Left ventricle myocardium inferior (tissue), 1 donor: ENCODE results near the gene ATP6AP1. TPM values are rescaled to one million over a fixed set of nuclear protein-coding genes. Genes with fewer than 3 reads are reported as not detected.

Experiments
- DNase-seq: peaks from one replicate; pipeline ENCODE4 v3.0.0-alpha.2; 2020
- H3K27ac ChIP-seq: fragments of 200-600 bp; replicated peaks from 2 replicates; pipeline ENCODE4 v1.8.0; 2021
- H3K27me3 ChIP-seq: fragments of 200-600 bp; 2 replicates; pipeline ENCODE4 v1.8.0; 2021; ENCODE audit warnings: low read depth
- H3K36me3 ChIP-seq: fragments of 200-600 bp; 2 replicates; pipeline ENCODE4 v1.8.0; 2021
- H3K4me1 ChIP-seq: fragments of 200-600 bp; 2 replicates; pipeline ENCODE4 v1.8.0; 2021
- H3K4me3 ChIP-seq: fragments of 200-600 bp; 2 replicates; pipeline ENCODE4 v1.8.0; 2021; ENCODE audit warnings: mild to moderate bottlenecking, moderate library complexity
- H3K9me3 ChIP-seq: fragments of 200-600 bp; replicated peaks from 2 replicates; pipeline ENCODE4 v1.8.0; 2021
- CTCF ChIP-seq: fragments of 200-600 bp; IDR thresholded peaks from 2 replicates; pipeline ENCODE4 v1.8.0; 2021; ENCODE audit warnings: antibody characterized with exemption, mild to moderate bottlenecking, borderline replicate concordance
- intact Hi-C: fragments of 100-400 bp; cut with micrococcal nuclease; formaldehyde crosslinking; loops from one replicate; pipeline ENCODE4 v1.11.0; 2022
- long read RNA-seq: library from polyadenylated mRNA; unstranded; transcript quantifications from one replicate; pipeline ENCODE4 v2.0.0, GENCODE V29; 2021
- total RNA-seq: library from RNA; stranded (reverse); fragmentation: NEBNext Ultra II Directional; extraction: Animal tissue kit (Norgen Biotek cat#: 25700); gene quantifications from one replicate; pipeline ENCODE4 v1.2.1, GENCODE V29; 2021
- donor health status: DM: no; HTN: yes; CAD: no; lungs with severe emphysema.

Gene ATP6AP1, protein sequence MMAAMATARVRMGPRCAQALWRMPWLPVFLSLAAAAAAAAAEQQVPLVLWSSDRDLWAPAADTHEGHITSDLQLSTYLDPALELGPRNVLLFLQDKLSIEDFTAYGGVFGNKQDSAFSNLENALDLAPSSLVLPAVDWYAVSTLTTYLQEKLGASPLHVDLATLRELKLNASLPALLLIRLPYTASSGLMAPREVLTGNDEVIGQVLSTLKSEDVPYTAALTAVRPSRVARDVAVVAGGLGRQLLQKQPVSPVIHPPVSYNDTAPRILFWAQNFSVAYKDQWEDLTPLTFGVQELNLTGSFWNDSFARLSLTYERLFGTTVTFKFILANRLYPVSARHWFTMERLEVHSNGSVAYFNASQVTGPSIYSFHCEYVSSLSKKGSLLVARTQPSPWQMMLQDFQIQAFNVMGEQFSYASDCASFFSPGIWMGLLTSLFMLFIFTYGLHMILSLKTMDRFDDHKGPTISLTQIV
- 84.1 TPM for total RNA-seq
- long read RNA-seq, transcript ATP6AP1-201 (10 exons, 2,099 nt): major isoform, 243 of 268 reads
- long read RNA-seq, partial matches to known transcripts: 17 of 268 reads
- long read RNA-seq, other reads (novel, unspliced or antisense): 7 of 268 reads

GRCh38 chrX:154428176-154429171 lies at the start of gene ATP6AP1:
Gene ATP6AP1, plus strand, starts transcription at chrX:154428677. Its CDS starts 16 bp downstream, at chrX:154428693.
- TF ChIP-seq CTCF: no peak
- H3K27ac ChIP-seq: peak within 1 kb of the TSS; percentile 90
- peaks cover 17% of the 10 kb centered on the region for H3K36me3 ChIP-seq

DNA sequence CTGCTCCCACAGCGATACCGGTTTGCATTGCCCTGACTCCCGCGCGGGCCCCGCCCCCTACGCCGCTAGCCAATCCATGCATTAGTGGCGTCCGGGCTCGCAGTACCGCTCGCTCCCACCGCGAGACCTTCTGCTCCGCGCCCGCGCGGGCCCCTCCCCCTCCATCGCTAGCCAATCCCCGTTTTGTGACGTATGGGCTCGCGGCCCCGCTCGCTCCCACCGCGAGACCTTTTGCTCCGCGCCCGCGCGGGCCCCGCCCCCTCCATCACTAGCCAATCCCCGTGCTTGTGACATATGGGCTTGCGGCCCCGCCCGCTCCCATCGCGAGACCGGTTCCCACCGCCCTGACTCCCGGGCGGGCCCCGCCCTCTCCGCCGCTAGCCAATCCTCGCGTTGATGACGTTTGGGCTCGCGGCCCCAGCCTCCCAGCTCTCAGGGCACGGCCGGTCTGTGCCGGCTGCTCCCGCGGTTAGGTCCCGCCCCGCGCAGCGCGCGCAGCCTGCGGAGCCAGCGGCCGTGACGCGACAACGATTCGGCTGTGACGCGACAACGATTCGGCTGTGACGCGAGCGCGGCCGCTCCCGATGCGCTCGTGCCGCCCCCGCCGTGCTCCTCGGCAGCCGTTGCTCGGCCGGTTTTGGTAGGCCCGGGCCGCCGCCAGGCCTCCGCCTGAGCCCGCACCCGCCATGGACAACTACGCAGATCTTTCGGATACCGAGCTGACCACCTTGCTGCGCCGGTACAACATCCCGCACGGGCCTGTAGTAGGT lies 49.5 kb upstream of the ATP6AP1 start, which contains the start of gene EMD:
TSS of gene EMD (plus strand) at position 497 of the 770 bp plus-strand sequence. CDS start at position 687, 190 bp downstream.
- peak within 1 kb of the TSS; percentile 85 for H3K4me3 ChIP-seq
- DNase-seq: peak; percentile 98
- intact Hi-C loops: no loop called here
- peak within 1 kb of the TSS; percentile 95 for H3K27ac ChIP-seq
- no peak for TF ChIP-seq CTCF
- H3K9me3 ChIP-seq: no peaks in the 10 kb centered on the region
- peaks cover 28% of the 10 kb centered on the region for H3K4me1 ChIP-seq
- H3K27me3 ChIP-seq: no peaks in the 10 kb centered on the region
- H3K36me3 ChIP-seq: no peaks in the 10 kb centered on the region

More at GRCh38 chrX:154428176-154429171, at the start of gene ATP6AP1:
- intact Hi-C loops: no loop called here
- H3K9me3 ChIP-seq: no peaks in the 10 kb centered on the region
- peaks cover 31% of the 10 kb centered on the region for H3K4me1 ChIP-seq
- peak within 1 kb of the TSS; percentile 83 for H3K4me3 ChIP-seq
- peak; percentile 94 for DNase-seq
- no peaks in the 10 kb centered on the region for H3K27me3 ChIP-seq

GRCh38 chrX:154379569-154379951 lies 48.9 kb upstream of the ATP6AP1 start:
- Histone ChIP-seq H3K27ac (peak overlapping the region; percentile 95), H3K36me3 (no peaks in the 10 kb centered on the region), H3K9me3 (no peaks in the 10 kb centered on the region), H3K4me1 (peaks cover 30% of the 10 kb centered on the region), H3K4me3 (peak overlapping the region; percentile 85), H3K27me3 (no peaks in the 10 kb centered on the region)
- intact Hi-C loops: no loop called here
- peak; percentile 19 for DNase-seq
- no peak for TF ChIP-seq CTCF

DNA sequence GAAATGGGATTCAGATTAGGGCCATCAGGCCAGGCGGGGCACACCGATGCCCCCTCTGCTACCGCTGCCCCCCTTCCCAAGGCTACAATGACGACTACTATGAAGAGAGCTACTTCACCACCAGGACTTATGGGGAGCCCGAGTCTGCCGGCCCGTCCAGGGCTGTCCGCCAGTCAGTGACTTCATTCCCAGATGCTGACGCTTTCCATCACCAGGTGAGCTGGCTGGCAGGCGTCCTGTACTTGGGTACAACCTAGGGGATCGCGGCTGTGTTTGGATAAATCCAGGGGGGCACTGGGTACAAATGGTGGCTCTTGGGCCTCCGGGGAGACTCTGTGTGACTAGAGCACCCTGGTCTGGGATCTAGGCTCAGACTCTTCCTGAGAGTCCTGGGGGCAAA lies 48.3 kb upstream of the ATP6AP1 start:
- peak overlapping the region; percentile 85 for H3K4me3 ChIP-seq
- no peak for DNase-seq
- H3K9me3 ChIP-seq: no peaks in the 10 kb centered on the region
- H3K27ac ChIP-seq: peak overlapping the region; percentile 95
- peaks cover 32% of the 10 kb centered on the region for H3K4me1 ChIP-seq
- H3K27me3 ChIP-seq: no peaks in the 10 kb centered on the region
- no peak for TF ChIP-seq CTCF
- intact Hi-C loops: no loop called here
- H3K36me3 ChIP-seq: no peaks in the 10 kb centered on the region
